ENCODE results near the gene DUS2. TPM values are rescaled to one million over a fixed set of nuclear protein-coding genes. Genes with fewer than 3 reads are reported as not detected.
"Not testable (repeated sequence)": the region's sequence is repeated elsewhere in the genome, so short reads cannot be mapped to it uniquely, and the experiment has no call there.

Gene DUS2
- total RNA-seq, 1 experiment from 2014 or later, result 33.6 TPM

GRCh38 chr16:68105611-68106010, 82.5 kb downstream of the DUS2 start:
- Mint-ChIP-seq H3K4me3 (ENCODE audit: unreplicated experiment) (no peak overlapping the region), H3K27ac (ENCODE audit: unreplicated experiment) (no peak overlapping the region), H3K27me3 (ENCODE audit: insufficient read depth, unreplicated experiment) (no peaks in the 10 kb centered on the region), H3K9me3 (ENCODE audit: unreplicated experiment) (peaks cover 52% of the 10 kb centered on the region), H3K4me1 (ENCODE audit: low read depth, unreplicated experiment) (peaks cover 6% of the 10 kb centered on the region), H3K36me3 (ENCODE audit: insufficient read depth, unreplicated experiment) (peaks cover 13% of the 10 kb centered on the region)
- Histone ChIP-seq H3K27me3 (replicated peaks; ENCODE audit: control insufficient read depth, insufficient read depth, low read length) (no peaks in the 10 kb centered on the region), H3K4me3 (ENCODE audit: low read depth, low read length) (no peak overlapping the region), H3K4me1 (peaks cover 7% of the 10 kb centered on the region; the same call in 1 of the 2 replicates), H3K36me3 (ENCODE audit: control insufficient read depth, insufficient read depth, low read length) (no peaks in the 10 kb centered on the region), H3K9me3 (peaks cover 28% of the 10 kb centered on the region)
- intact Hi-C loops (cut with micrococcal nuclease; ENCODE audit: unreplicated experiment), result no loop called here
- TF ChIP-seq CTCF (IDR thresholded peaks at IDR 0.05; ENCODE audit: insufficient read depth in 1 of 2, low read depth in 1 of 2, low read length in 1 of 2, severe bottlenecking in 1 of 2, unreplicated experiment in 1 of 2), result no peak
- no peak for DNase-seq
- no TSS peak for BruUV-seq (replicated peaks)
- ChIA-PET CTCF (no interaction called here), POLR2A (no interaction called here)

DNA sequence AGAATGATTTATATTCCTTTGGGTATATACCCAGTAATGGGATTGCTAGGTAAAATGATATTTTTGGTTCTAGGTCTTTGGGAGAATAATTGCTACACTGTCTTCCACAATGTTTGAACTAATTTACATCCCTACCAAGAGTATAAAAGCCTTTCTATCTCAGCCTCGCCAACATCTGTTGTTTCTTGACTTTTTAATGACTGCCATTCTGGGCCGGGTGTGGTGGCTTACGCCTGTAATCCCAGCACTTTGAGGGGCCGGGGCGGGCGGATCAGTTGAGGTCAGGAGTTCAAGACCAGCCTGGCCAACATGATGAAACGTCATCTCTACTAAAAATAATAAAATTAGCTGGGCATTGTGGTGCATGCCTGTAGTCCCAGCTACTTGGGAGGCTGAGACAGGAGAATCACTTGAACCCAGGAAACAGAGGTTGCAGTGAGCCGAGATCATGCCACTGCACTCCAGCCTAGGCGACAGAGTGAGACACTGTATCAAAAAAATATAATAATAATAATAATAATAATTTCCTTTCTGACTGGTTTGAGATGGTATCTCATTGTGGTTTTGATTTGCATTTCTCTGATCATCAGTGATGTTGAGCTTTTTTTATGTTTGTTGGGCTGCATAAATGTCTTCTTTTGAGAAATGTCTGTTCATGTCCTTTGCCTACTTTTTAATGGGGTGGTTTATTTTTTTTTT, 84.3 kb downstream of the DUS2 start:
- peaks cover 15% of the 10 kb centered on the region for H3K36me3 Mint-ChIP-seq (ENCODE audit: insufficient read depth, unreplicated experiment)
- H3K4me1 ChIP-seq; H3K4me3 ChIP-seq (ENCODE audit: low read depth, low read length); H3K4me3 Mint-ChIP-seq (ENCODE audit: unreplicated experiment); H3K27me3 ChIP-seq (replicated peaks; ENCODE audit: control insufficient read depth, insufficient read depth, low read length); H3K27me3 Mint-ChIP-seq (ENCODE audit: insufficient read depth, unreplicated experiment); DNase-seq; H3K4me1 Mint-ChIP-seq (ENCODE audit: low read depth, unreplicated experiment); BruUV-seq (replicated peaks); intact Hi-C loops (cut with micrococcal nuclease; ENCODE audit: unreplicated experiment); CTCF ChIA-PET; H3K27ac Mint-ChIP-seq (ENCODE audit: unreplicated experiment); H3K36me3 ChIP-seq (ENCODE audit: control insufficient read depth, insufficient read depth, low read length): not testable (repeated sequence)
- POLR2A ChIA-PET, result interaction anchor here (0.6 kb wide), 1 partner anchor 22 kb away, joined by 19 read pairs; no protein-coding TSS in a partner anchor
- peaks cover 60% of the 10 kb centered on the region for H3K9me3 Mint-ChIP-seq (ENCODE audit: unreplicated experiment)
- H3K9me3 ChIP-seq, result peaks cover 28% of the 10 kb centered on the region

- peaks cover 28% of the 10 kb centered on the region for H3K9me3 ChIP-seq
- peaks cover 11% of the 10 kb centered on the region for H3K4me1 Mint-ChIP-seq (ENCODE audit: low read depth, unreplicated experiment)
- CTCF ChIA-PET, result not testable (repeated sequence)
Observed at GRCh38 chr16:68109156-68109555, 86.1 kb downstream of the DUS2 start.

GRCh38 chr16:68110611-68111010, 87.5 kb downstream of the DUS2 start:
- intact Hi-C loops (cut with micrococcal nuclease; ENCODE audit: unreplicated experiment); BruUV-seq (replicated peaks); H3K27ac Mint-ChIP-seq (ENCODE audit: unreplicated experiment); H3K36me3 ChIP-seq (ENCODE audit: control insufficient read depth, insufficient read depth, low read length); H3K4me3 ChIP-seq (ENCODE audit: low read depth, low read length); H3K27me3 ChIP-seq (replicated peaks; ENCODE audit: control insufficient read depth, insufficient read depth, low read length); CTCF ChIA-PET; H3K27me3 Mint-ChIP-seq (ENCODE audit: insufficient read depth, unreplicated experiment); POLR2A ChIA-PET; H3K4me1 ChIP-seq; DNase-seq; H3K4me3 Mint-ChIP-seq (ENCODE audit: unreplicated experiment): not testable (repeated sequence)
- Mint-ChIP-seq H3K9me3 (ENCODE audit: unreplicated experiment) (peaks cover 50% of the 10 kb centered on the region), H3K4me1 (ENCODE audit: low read depth, unreplicated experiment) (peaks cover 11% of the 10 kb centered on the region), H3K36me3 (ENCODE audit: insufficient read depth, unreplicated experiment) (peaks cover 15% of the 10 kb centered on the region)
- H3K9me3 ChIP-seq, result peaks cover 21% of the 10 kb centered on the region

More at GRCh38 chr16:68109156-68109555, 86.1 kb downstream of the DUS2 start:
- H3K36me3 ChIP-seq (ENCODE audit: control insufficient read depth, insufficient read depth, low read length); H3K27me3 ChIP-seq (replicated peaks; ENCODE audit: control insufficient read depth, insufficient read depth, low read length); intact Hi-C loops (cut with micrococcal nuclease; ENCODE audit: unreplicated experiment); H3K4me3 ChIP-seq (ENCODE audit: low read depth, low read length); DNase-seq; H3K4me1 ChIP-seq; H3K4me3 Mint-ChIP-seq (ENCODE audit: unreplicated experiment); H3K27me3 Mint-ChIP-seq (ENCODE audit: insufficient read depth, unreplicated experiment); H3K27ac Mint-ChIP-seq (ENCODE audit: unreplicated experiment); BruUV-seq (replicated peaks): not testable (repeated sequence)
- H3K36me3 Mint-ChIP-seq (ENCODE audit: insufficient read depth, unreplicated experiment), result peaks cover 15% of the 10 kb centered on the region
- H3K9me3 Mint-ChIP-seq (ENCODE audit: unreplicated experiment), result peaks cover 60% of the 10 kb centered on the region
- POLR2A ChIA-PET, result interaction anchor here (0.9 kb wide), 1 partner anchor 24 kb away, joined by 5 read pairs; the partner anchor contains the start of gene NFATC3

All from Caco-2 (cell line).